GM12878 (cell line): ENCODE data around the gene LANCL3. TPM values are rescaled to one million over a fixed set of nuclear protein-coding genes. Genes with fewer than 3 reads are reported as not detected.

Experiments used
- ATAC-seq: fragments of 200-7000 bp; cut with Tn5 transposase; 3 replicates; pipeline ENCODE4 v1.9.1; 2020; ENCODE audit warnings: mild to moderate bottlenecking, moderate library complexity
- BruUV-seq: library from RNA; stranded (reverse); fragments of 400-500 nt; replicated peaks from 2 replicates; lab custom pipeline; 2021; lab: Mats Ljungman, UMichigan
- CTCF ChIA-PET: fragments of 300-600 bp; sonication (Branson Sonifier 250); formaldehyde crosslinking; extraction: SDS; loops from one replicate; lab custom pipeline; 2021; ENCODE audit warnings: inconsistent platforms; lab: Yijun Ruan, JAX
- POLR2A ChIA-PET: fragments of 350-600 bp; formaldehyde crosslinking; extraction: SDS; loops from one replicate; lab custom pipeline; 2021; ENCODE audit warnings: inconsistent platforms; lab: Charles Lee
- RAD21 ChIA-PET: fragments of 300-600 bp; sonication (Branson Sonifier 250); formaldehyde crosslinking; loops from one replicate; lab custom pipeline; 2023; ENCODE audit warnings: antibody characterized with exemption; ENCODE audit not compliant: unreplicated experiment; lab: Charles Lee
- SMC1A ChIA-PET: fragments of 300-600 bp; sonication (Branson Sonifier 250); formaldehyde crosslinking; loops from one replicate; lab custom pipeline; 2023; ENCODE audit not compliant: unreplicated experiment, uncharacterized antibody; lab: Charles Lee
- DNase-seq: peaks from one replicate; pipeline ENCODE4 v3.0.0-alpha.2; 2011; ENCODE audit warnings: low read depth, low spot score
- FAIRE-seq: peaks from 3 replicates; lab custom pipeline; 2011; peaks lifted over from hg19 to GRCh38; lab: Jason Lieb, UNC
- H2AFZ ChIP-seq: 2 replicates; pipeline ENCODE4 v1.6.0; 2011; ENCODE audit warnings: low read depth, low read length, control low read depth; ENCODE audit not compliant: control insufficient read depth
- H3K27ac ChIP-seq: 2 replicates; pipeline ENCODE4 v1.5.1; 2011; ENCODE audit warnings: control low read depth; ENCODE audit not compliant: control insufficient read depth, insufficient read depth
- H3K27me3 ChIP-seq, 2 experiments: replicated peaks in 1 of 2; 2 replicates each; pipeline versions ENCODE4 v1.6.0 to v1.6.1; 2011; ENCODE audit warnings: low read length in 1 of 2; ENCODE audit not compliant: control insufficient read depth in 2 of 2, insufficient read depth in 2 of 2
- H3K36me3 ChIP-seq, 2 experiments: 2 replicates each; pipeline ENCODE4 v1.5.1; 2011; ENCODE audit warnings: low read length in 1 of 2; ENCODE audit not compliant: control insufficient read depth in 2 of 2, insufficient read depth in 2 of 2
- H3K4me1 ChIP-seq: 2 replicates; pipeline ENCODE4 v1.6.1; 2011; ENCODE audit warnings: mild to moderate bottlenecking, low read length, moderate library complexity, mixed read lengths; ENCODE audit not compliant: control insufficient read depth, insufficient read depth
- H3K4me2 ChIP-seq: 2 replicates; pipeline ENCODE4 v1.6.0; 2011; ENCODE audit warnings: control low read depth; ENCODE audit not compliant: control insufficient read depth, insufficient read depth
- H3K4me3 ChIP-seq: fragments of 200-600 bp; sonication (generic); 2 replicates; pipeline ENCODE4 v1.5.1; 2016
- H3K79me2 ChIP-seq: 2 replicates; pipeline ENCODE4 v1.6.0; 2011; ENCODE audit warnings: low read length; ENCODE audit not compliant: control insufficient read depth, insufficient read depth
- H3K9ac ChIP-seq: 2 replicates; pipeline ENCODE4 v1.8.0; 2011; ENCODE audit warnings: low read length, control low read depth, mixed read lengths; ENCODE audit not compliant: control insufficient read depth, insufficient read depth
- H3K9me3 ChIP-seq: replicated peaks from 3 replicates; pipeline ENCODE4 v1.5.1; 2011; ENCODE audit warnings: mild to moderate bottlenecking, low read length; ENCODE audit not compliant: control insufficient read depth, insufficient read depth
- H4K20me1 ChIP-seq: 2 replicates; pipeline ENCODE4 v1.6.0; 2011; ENCODE audit not compliant: control insufficient read depth, insufficient read depth
- BCL11A ChIP-seq: IDR thresholded peaks from 2 replicates; pipeline ENCODE4 v1.6.1; 2011; ENCODE audit warnings: low read depth, low read length
- CBFB ChIP-seq: IDR thresholded peaks from 2 replicates; pipeline ENCODE4 v1.6.1; 2016; ENCODE audit warnings: antibody characterized with exemption, low read depth
- CBX5 ChIP-seq: sonication (generic); IDR thresholded peaks from 2 replicates; pipeline ENCODE4 v1.6.1; 2016; ENCODE audit warnings: low read depth, moderate library complexity, mild to moderate bottlenecking, inconsistent platforms
- CTCF ChIP-seq, 3 experiments: IDR thresholded peaks in 2 of 3; conservative IDR thresholded peaks in 1 of 3; 2 replicates each; pipeline ENCODE4 v1.5.1; 2011; ENCODE audit warnings: low read depth in 3 of 3, low read length in 3 of 3, mild to moderate bottlenecking in 3 of 3, control low read depth in 2 of 3, moderate library complexity in 2 of 3, inconsistent platforms in 1 of 3, mixed read lengths in 1 of 3; ENCODE audit not compliant: control insufficient read depth in 2 of 3, insufficient read depth in 1 of 3; ENCODE audit errors: extremely low read depth in 1 of 3
- EED ChIP-seq: sonication (generic); IDR thresholded peaks from 2 replicates; pipeline ENCODE4 v1.6.1; 2016; ENCODE audit warnings: antibody characterized with exemption, low read depth
- ELK1 ChIP-seq: IDR thresholded peaks from 2 replicates; pipeline ENCODE4 v1.6.1; 2012; ENCODE audit warnings: low read depth, low read length, improper control_type of control experiment
- ETV6 ChIP-seq, 2 experiments: fragments of 450-650 bp in 1 of 2; IDR thresholded peaks in 1 of 2; conservative IDR thresholded peaks in 1 of 2; 2 replicates each; pipeline ENCODE4 v1.6.1; 2014; ENCODE audit warnings: antibody characterized with exemption in 1 of 2, borderline replicate concordance in 1 of 2, low read depth in 1 of 2, mild to moderate bottlenecking in 1 of 2, moderate library complexity in 1 of 2
- IKZF1 ChIP-seq: fragments of 450-650 bp; conservative IDR thresholded peaks from 2 replicates; pipeline ENCODE4 v1.6.1; 2017; ENCODE audit warnings: antibody characterized with exemption, mild to moderate bottlenecking
- MAX ChIP-seq: IDR thresholded peaks from 2 replicates; pipeline ENCODE4 v1.6.1; 2012; ENCODE audit warnings: low read depth, low read length, improper control_type of control experiment
- MTA2 ChIP-seq: fragments of 450-650 bp; IDR thresholded peaks from 2 replicates; pipeline ENCODE4 v1.6.1; 2016; ENCODE audit warnings: low read depth, mild to moderate bottlenecking, moderate library complexity
- NR2C1 ChIP-seq: fragments of 450-650 bp; IDR thresholded peaks from 2 replicates; pipeline ENCODE4 v1.6.1; 2017; ENCODE audit warnings: antibody characterized with exemption, mild to moderate bottlenecking, moderate library complexity
- RAD51 ChIP-seq: fragments of 450-650 bp; IDR thresholded peaks from 2 replicates; pipeline ENCODE4 v1.6.1; 2016; ENCODE audit warnings: moderate library complexity, mild to moderate bottlenecking, inconsistent platforms
- USF1 ChIP-seq: IDR thresholded peaks from 2 replicates; pipeline ENCODE4 v1.6.1; 2011; ENCODE audit warnings: borderline replicate concordance, low read depth, mild to moderate bottlenecking, moderate library complexity, mixed read lengths, low read length; ENCODE audit not compliant: insufficient read depth; ENCODE audit errors: extremely low read length
- ZNF592 ChIP-seq: fragments of 450-650 bp; IDR thresholded peaks from 2 replicates; pipeline ENCODE4 v1.6.1; 2017; ENCODE audit warnings: mild to moderate bottlenecking, moderate library complexity
- WGBS: methylation state at CpG from one replicate; pipeline ENCODE4 v1.1.6; 2016; ENCODE audit warnings: low lambda C conversion rate; ENCODE audit not compliant: insufficient replicate concordance, insufficient coverage; ENCODE audit errors: missing lambda C conversion rate; 5-methylcytosine and 5-hydroxymethylcytosine counted together
- in situ Hi-C: fragments of 300-500 bp; cut with MboI; formaldehyde crosslinking; loops from 9 replicates; pipeline ENCODE4 v1.14.3; 2018; ENCODE audit warnings: mixed read lengths
- intact Hi-C: fragments of 100-400 bp; cut with micrococcal nuclease; formaldehyde crosslinking; loops from one replicate; pipeline ENCODE4 v1.14.2; 2022; ENCODE audit not compliant: unreplicated experiment
- polyA plus RNA-seq, 11 experiments: library from polyadenylated mRNA; depleted of rRNA in 4 of 11; unstranded in 6 of 11; stranded (reverse) in 5 of 11; fragments of >200 nt; fragmentation: Nextera tagmentation in 4 of 11; fragmentation: Illumina TruSeq in 1 of 11; extraction: Ambion mirVana in 4 of 11; extraction: Trizol in 1 of 11; gene quantifications; 1 replicate in 1 of 11; 2 replicates in 10 of 11; pipeline versions ENCODE4 v1.2.1 to v1.2.3, GENCODE V29; 2011 to 2016; ENCODE audit warnings: inconsistent platforms in 2 of 11, missing spikeins in 2 of 11, low read depth in 1 of 11
- total RNA-seq, 4 experiments: library from RNA; depleted of rRNA in 3 of 4; stranded (reverse); fragments of >200 nt in 3 of 4; fragmentation: Illumina TruSeq in 1 of 4; extraction: Trizol in 1 of 4; gene quantifications; 2 replicates each; pipeline versions ENCODE4 v1.2.1 to v1.2.3, GENCODE V29; 2013 to 2021

The LANCL3 gene
- total and polyA plus RNA-seq, 10 of the 15 experiments (the other 5 are each of a cell fraction or from before 2014, with no cell fraction given): not detected

- Histone ChIP-seq H3K79me2 (no peaks in the 10 kb centered on the region), H3K9ac (no peak overlapping the region), H3K27ac (no peak overlapping the region), H3K27me3 (no peaks in the 10 kb centered on the region), H3K4me2 (no peak overlapping the region), H2AFZ (no peak overlapping the region), H3K9me3 (no peaks in the 10 kb centered on the region; the same call in 2 of the 3 replicates), H3K4me3 (no peak overlapping the region), H3K36me3 (no peaks in the 10 kb centered on the region), H3K4me1 (no peaks in the 10 kb centered on the region), H4K20me1 (no peaks in the 10 kb centered on the region)
- FAIRE-seq (no peak), ATAC-seq (no peak), DNase-seq (no peak)
- no TSS peak for BruUV-seq
- 56% methylated on average over 11 of the region's 11 CpGs for WGBS
- SMC1A ChIA-PET: no interaction called here
- RAD21 ChIA-PET: no interaction called here
- TF ChIP-seq USF1: no peak
- no peak for TF ChIP-seq CBFB
- TF ChIP-seq BCL11A: no peak
- no peak for TF ChIP-seq MTA2
- TF ChIP-seq IKZF1: no peak
- no peak for TF ChIP-seq CTCF (IDR thresholded peaks at IDR 0.05 in 2 of 3, conservative IDR thresholded peaks at IDR 0.05 in 1 of 3; ENCODE audit: control insufficient read depth in 2 of 3, extremely low read depth in 1 of 3, insufficient read depth in 1 of 3, low read depth in 3 of 3, low read length in 3 of 3)
- TF ChIP-seq RAD51: no peak
- no peak for TF ChIP-seq MAX
- TF ChIP-seq EED: no peak
- no peak for TF ChIP-seq CBX5
- TF ChIP-seq ZNF592: no peak
- TF ChIP-seq ETV6 (conservative IDR thresholded peaks at IDR 0.05 in 1 of 2, IDR thresholded peaks at IDR 0.05 in 1 of 2; ENCODE audit: borderline replicate concordance in 1 of 2, low read depth in 1 of 2): no peak
- TF ChIP-seq ELK1: no peak
- no peak for TF ChIP-seq NR2C1
- intact Hi-C loops (no loop called here), in situ Hi-C loops (no loop called here)
- POLR2A ChIA-PET: no interaction called here
- CTCF ChIA-PET: no interaction called here
Observed at GRCh38 chrX:37541991-37542390, 29.5 kb upstream of the LANCL3 start.
